Activated CD4-positive, alpha-beta T cell treated with anti-CD3 and anti-CD28 coated beads, Interleukin-2, Interleukin-4, amounts not matched to agents 100 ng/mL and 50 ng/mL, durations not matched to agents 16 hours and 8 hours (primary cell): ENCODE results near the gene TSPAN14.

ENCODE experiments used
- DNase-seq: peaks from one replicate; pipeline ENCODE4 v3.0.0-alpha.2; 2020; ENCODE audit warnings: low spot score

TSPAN14 gene

GRCh38 chr10:80421707-80422536, 32.2 kb upstream of the TSPAN14 start:
- no peak for DNase-seq

- DNase-seq, result no peak
Measured at GRCh38 chr10:80425901-80426300, 28.2 kb upstream of the TSPAN14 start.

- DNase-seq, result no peak
Measured at GRCh38 chr10:80427541-80427940, 26.6 kb upstream of the TSPAN14 start.

GRCh38 chr10:80429521-80429973, 24.6 kb upstream of the TSPAN14 start:
- peak; percentile 9 for DNase-seq

GRCh38 chr10:80433134-80433533, 21.0 kb upstream of the TSPAN14 start:
- DNase-seq, result no peak

GRCh38 chr10:80436446-80437098, 17.5 kb upstream of the TSPAN14 start:
- no peak for DNase-seq

- DNase-seq, result no peak
Measured at GRCh38 chr10:80437227-80437626, 16.9 kb upstream of the TSPAN14 start.

GRCh38 chr10:80441831-80442230, 12.3 kb upstream of the TSPAN14 start:
- no peak for DNase-seq

- DNase-seq, result no peak
Measured at GRCh38 chr10:80442879-80443278, 11.2 kb upstream of the TSPAN14 start.

GRCh38 chr10:80443531-80443974, 10.6 kb upstream of the TSPAN14 start:
- DNase-seq, result no peak

GRCh38 chr10:80444124-80444523, 10.0 kb upstream of the TSPAN14 start:
- DNase-seq, result no peak

GRCh38 chr10:80444646-80445319, 9.3 kb upstream of the TSPAN14 start:
- no peak for DNase-seq

- DNase-seq, result no peak
Measured at GRCh38 chr10:80447436-80448190, 6.5 kb upstream of the TSPAN14 start.

- no peak for DNase-seq
Measured at GRCh38 chr10:80448209-80448942, 5.7 kb upstream of the TSPAN14 start.

GRCh38 chr10:80449520-80449919, 4.6 kb upstream of the TSPAN14 start:
- no peak for DNase-seq

GRCh38 chr10:80451132-80451531, 3.0 kb upstream of the TSPAN14 start:
- no peak for DNase-seq

- no peak for DNase-seq
Measured at GRCh38 chr10:80452069-80452468, 2.0 kb upstream of the TSPAN14 start.

GRCh38 chr10:80452640-80453039, 1.5 kb upstream of the TSPAN14 start:
- no peak for DNase-seq

- DNase-seq, result no peak
Measured at GRCh38 chr10:80453056-80453841, 861 bp upstream of the TSPAN14 start.
